Renal cortical epithelial cell (primary cell): Measurements from ENCODE around the gene LARGE1. TPM values are rescaled to one million over a fixed set of nuclear protein-coding genes. Genes with fewer than 3 reads are reported as not detected.
"Not testable (repeated sequence)": the region's sequence is repeated elsewhere in the genome, so short reads cannot be mapped to it uniquely, and the experiment has no call there.

ENCODE experiments used
- DNase-seq: peaks from one replicate; pipeline ENCODE4 v3.0.0-alpha.2; 2011; ENCODE audit warnings: low read depth
- total RNA-seq: library from RNA; depleted of rRNA; stranded (reverse); fragments of >200 nt; gene quantifications from 2 replicates; pipeline ENCODE4 v1.2.3, GENCODE V29; 2014

LARGE1 gene
- total RNA-seq, 1 donor from 2014 or later, result 20.6 TPM

DNA sequence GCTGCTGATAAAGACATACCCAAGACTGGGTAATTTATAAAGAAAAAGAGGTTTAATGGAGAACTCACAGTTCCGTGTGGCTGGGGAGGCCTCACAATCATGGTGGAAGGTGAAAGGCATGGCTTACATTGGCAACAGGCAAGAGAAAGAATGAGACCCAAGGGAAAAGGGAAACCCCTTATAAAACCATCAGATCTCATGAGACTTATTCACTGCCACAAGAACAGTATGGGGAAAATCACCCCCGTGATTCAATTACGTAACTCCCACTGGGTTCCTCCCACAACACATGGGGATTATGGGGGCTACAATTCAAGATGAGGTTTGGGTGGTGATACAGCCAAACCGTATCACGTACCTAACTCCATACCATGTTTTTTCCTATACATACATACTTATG lies 557.0 kb downstream of the LARGE1 start:
- DNase-seq, result not testable (repeated sequence)

DNA sequence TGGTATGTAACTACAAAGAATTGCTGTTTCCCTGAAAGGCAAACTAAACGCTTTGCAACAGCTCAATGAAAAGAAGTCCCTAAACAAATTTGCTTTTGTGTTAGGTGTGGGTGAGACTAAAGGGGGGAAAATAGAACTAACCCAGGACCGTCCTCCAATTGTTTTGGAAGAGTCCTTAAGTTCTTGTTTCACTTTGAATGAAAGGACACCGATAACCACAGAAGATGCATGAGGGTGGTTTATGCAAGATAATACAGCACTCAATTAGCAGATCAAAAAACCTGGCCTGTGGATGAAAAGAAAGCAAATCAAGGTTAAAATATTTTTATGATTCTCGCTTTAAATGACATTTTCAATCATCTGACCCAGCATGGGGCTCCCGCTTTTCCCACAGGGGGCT lies 557.6 kb downstream of the LARGE1 start:
- DNase-seq, result no peak

DNA sequence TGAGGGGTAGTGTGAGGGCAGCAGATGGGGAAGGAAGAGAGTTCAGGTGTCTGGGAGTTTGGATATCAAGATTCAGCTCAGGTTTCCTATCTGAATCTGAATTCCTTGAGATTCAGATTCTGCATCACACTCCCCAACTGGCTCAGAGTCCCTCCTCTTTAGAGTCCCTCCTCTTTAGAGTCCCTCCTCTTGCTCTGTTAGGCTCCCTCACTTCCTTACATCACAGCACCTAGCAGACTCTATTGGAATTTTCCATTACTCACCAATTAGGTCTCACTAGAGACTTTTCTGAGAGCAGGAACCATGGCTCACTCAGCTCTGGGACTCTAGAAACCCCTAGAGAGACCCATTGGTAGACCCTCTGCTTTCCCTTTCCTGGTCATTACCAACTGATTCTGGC lies 558.7 kb downstream of the LARGE1 start:
- DNase-seq, result peak; percentile 67

DNA sequence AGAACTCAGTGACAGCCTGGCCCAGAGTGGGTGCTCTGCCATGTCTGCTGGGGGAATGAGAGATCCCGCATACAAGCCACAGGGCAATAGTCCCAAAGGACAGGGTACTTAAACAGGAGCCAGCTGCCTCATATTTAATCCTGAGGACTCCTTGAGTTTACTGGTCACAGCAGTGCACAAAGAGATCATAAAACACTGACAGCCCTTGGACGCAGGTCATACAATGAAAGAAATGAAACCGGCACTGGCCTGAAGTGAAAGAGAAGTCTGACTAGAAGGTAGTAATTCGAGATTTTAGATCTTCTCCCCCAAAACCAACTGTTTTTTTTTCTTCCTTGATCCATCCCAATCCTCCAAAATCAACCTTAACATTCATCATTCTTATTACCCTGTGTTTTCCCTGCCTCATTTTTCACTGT lies 562.3 kb downstream of the LARGE1 start:
- DNase-seq, result no peak

DNA sequence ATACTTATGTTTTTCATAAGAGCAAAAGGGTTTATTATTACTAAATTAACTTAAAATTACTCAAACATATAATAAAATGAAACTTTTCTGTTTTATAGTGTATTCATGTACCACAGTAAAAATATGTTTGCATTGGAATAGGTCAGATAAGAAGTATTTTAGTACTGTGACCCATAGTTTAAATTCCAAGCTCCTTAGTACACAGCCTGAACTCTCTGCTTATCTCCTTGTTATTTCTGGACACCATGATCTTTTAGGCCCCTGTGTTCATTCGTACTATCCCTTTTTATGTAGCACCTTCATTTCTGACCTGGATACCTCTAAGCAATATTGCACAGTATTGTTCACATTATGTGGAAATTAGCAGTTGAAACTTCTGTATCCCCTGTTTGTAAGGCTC lies 565.3 kb downstream of the LARGE1 start:
- DNase-seq, result no peak

DNA sequence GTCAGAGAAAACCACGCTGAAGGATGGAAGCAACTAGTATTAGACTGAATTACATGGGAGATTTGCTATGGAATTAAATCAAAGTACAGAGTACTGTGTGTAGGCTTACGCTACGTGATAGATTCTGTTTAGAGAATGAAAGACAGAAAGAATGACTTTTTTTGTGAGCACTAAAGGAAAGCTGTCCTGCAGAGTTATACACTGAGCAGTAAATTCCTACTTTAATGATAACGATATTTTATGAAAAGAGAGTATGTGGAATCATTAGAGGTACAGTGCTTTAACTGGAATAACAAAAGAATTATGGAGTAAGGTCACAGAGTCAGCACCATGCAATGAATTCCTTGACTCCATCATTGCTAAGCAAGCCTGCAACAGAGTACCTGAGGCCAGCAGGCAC lies 566.8 kb downstream of the LARGE1 start:
- no peak for DNase-seq

DNA sequence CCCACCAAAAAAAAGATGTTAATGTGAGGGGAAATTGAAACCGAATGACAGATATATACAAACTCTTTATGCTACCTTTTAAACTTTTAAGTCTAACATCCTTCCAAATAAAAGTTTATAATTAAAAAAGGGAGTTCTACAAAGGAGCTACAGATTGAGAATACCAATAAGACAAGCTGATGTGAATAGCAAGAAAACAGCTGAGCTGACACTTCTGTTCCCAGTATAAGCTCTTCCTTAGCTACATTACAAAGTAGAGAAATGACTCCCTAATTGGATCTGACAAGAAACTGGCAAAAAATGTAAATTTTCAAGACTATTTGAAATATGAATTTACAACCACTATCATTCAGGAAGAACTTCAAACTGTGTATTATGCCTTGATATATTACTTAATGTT lies 567.5 kb downstream of the LARGE1 start:
- no peak for DNase-seq

DNA sequence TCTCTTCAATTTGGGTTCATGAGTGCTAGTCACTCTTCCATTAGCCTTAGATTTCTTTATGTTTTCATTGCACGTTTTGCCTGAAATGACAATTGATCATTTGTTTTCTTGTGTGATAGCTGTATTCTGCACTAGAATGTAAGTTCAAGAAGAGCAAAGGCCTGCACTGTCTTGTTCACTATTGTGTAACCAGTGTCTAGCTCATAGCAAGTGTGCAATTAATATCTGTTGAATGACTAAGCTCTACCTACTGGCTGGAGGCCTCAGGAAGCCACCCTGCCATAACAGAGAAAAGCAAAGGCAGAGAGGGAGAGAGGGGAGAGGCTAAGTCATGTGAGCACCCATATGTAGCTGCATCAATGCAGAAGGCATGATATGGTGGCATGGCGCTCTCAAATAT lies 569.3 kb downstream of the LARGE1 start:
- peak; percentile 86 for DNase-seq

DNA sequence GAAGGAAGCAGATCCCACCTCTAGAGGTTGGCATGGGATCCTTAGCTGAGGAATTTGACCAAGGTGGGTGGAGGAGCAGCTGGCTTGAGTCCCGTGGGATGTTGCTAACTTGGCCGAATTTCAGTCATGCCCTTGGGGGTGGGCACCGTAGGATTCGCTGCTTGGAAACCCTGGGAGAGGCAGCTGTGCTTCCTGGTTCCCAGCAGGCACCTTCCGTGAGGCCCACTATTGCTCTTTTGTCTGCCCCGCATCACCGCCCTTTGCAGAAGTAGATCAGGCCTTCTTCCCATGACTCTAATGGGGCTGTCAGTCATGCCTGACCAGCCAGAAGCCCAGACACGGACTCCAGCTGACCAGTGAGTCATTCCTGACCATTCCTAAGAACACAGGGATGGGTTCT lies 569.8 kb downstream of the LARGE1 start:
- DNase-seq, result peak; percentile 96

DNA sequence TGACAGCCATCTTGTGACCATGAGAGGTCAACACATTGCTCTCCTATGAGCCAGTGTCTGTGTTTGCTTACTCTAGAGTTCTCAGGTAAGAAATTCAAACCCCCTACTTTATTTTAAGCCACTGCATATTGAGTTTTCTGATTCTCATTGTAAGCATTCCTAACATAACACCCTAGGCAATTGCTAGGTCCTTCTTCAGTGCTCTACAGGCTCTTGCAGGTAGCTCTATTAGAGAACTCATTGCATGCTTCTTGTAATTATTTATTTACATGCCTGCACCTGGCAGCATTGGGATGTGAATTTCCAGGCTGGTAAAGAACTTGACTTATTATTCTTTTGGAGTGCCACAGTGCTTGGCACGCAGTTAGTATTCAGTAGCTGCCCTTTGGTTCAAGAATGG lies 573.3 kb downstream of the LARGE1 start:
- DNase-seq, result no peak

DNA sequence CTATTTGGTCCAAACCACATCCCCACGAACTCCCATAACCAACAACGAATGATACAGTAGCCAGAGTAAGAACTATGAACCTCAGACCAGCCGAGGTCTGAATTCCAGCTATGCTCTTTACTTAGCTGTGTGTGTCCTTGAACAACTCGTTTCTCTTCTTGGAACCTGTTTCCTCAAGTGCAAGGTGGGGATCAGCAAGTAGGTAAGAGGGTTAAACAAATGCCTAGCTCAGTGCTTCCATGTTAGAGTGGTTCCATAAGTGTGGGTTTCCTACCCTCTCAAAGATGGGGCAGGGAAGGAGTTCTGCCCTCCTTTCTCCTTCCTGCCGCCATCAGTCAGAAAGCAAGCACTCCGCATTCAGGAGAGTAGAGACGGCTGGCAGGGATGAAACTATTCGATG lies 578.7 kb downstream of the LARGE1 start:
- DNase-seq, result no peak

DNA sequence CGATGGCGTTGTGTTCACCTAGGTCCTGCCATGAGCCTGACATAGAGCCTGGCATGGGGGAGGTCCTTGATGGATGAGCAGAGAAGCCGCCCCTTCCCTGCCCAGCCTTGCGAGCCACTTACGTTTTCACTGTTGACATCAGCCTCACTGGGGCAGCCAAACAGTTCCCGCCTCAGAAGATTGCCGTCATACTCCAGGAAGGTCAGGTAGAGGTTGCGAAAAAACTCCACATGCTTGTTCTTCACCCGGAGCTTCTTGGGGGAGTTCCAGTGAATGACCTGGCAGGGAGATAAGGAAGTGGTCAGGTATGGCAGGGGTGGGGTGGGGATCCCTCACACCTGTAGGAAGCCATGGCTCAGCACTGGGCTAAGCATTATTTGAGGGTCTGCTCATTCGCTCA lies 582.8 kb downstream of the LARGE1 start:
- peak; percentile 63 for DNase-seq

DNA sequence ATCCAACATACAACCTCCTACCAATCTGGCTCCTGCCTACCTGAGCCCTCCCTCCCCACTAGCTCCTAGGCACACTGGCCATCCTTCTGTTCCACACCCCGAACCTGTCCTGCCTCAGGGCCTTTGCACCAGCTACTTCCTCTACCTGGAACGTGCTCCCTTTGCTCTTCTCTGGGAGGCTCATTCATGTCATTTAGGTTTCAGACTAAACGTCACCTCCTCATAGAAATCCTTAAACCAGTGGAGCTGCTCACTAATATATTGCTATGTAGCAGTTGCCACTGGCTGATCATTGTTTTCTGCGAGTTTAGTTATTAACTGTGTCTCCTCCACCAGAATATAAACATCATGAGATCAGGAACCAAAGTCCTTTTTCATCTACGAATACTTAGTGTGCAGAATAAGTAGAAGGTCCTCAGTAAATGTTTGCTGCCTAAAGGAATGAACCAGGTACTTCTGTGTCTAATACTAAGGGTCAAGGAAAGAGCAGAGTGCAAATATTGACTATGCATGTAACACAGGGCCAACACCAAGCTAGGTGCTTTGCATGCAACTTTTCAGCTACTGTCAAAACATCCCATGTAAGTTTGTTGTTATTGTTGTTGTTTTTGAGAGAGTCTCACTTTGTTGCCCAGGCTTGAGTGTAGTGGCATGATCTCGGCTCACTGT lies 584.5 kb downstream of the LARGE1 start:
- peak; percentile 97 for DNase-seq

DNA sequence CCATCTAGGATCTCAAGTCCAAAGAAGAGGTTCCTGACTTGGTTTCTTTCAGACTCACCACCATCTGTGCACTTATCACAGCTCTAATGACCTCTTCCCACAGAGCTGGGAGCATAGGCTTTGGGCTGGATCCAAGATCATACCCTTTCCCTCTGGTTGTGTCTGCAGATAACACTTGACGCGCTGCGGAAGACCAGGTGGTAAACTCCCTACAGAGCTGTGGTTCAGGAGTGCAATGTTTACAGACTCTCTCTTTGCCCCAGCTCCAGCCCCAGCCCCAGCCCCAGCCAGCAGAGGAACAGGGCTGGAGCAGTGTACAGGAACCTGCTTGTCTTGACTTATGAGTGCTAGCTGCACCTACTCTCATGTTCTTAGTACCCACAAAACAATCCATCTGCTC lies 587.7 kb downstream of the LARGE1 start:
- DNase-seq, result no peak

DNA sequence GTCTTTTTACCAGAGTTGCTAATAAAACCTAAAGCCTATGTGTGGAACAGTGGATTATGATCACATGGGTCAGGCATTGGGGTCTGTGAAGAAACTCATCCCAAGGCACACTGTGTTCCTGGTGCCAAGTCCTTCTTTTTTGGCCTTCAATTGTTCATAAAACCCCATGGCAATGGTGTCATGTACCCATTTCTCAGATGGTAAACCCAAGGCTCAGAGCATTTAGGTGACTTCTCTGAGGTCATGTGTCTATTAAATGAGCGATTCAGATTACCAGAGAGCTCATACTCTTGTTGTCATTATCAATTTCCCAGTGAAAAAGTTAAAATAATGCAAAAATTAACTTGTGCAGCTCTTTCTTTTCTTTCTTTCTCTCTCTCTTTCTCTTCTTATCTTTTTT lies 589.3 kb downstream of the LARGE1 start:
- DNase-seq, result no peak

DNA sequence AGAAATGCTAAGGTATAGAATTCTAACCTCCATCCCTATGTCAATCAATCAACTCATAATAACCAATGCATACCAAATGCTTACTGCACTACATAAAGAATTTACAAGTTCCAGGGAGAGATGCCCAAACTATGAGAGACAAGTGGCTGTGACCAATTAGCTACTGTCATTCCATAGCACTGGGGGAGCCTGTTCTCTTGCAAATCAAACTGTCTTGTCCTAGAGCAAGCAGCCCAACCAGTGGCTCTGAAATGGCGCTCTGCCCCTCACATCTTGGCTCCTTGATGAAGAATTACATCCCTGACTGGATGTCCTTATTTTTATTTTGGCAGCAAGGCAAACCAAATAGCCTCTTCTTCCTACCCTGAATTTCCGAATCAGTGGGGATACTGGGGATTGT lies 589.7 kb downstream of the LARGE1 start:
- DNase-seq, result no peak

DNA sequence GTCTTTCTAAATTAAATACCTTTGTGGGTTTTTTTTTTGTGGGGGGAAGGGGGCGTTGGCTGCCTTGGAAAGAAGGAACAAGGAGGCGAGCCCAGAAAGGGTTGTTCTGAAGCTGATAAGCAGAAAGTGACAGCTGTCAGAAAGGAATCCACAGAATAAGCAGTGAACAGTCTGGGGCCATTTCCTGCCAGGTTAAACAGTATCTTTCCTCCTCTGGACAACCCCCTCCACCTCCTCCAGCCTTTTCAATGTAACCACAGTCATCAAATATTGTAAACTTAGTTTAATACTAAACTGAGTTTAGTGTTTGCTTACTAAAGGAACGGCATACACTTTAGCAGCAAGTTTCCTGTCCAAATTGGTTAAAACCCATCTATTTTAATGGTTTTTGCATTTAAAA lies 590.9 kb downstream of the LARGE1 start:
- DNase-seq, result peak; percentile 84

DNA sequence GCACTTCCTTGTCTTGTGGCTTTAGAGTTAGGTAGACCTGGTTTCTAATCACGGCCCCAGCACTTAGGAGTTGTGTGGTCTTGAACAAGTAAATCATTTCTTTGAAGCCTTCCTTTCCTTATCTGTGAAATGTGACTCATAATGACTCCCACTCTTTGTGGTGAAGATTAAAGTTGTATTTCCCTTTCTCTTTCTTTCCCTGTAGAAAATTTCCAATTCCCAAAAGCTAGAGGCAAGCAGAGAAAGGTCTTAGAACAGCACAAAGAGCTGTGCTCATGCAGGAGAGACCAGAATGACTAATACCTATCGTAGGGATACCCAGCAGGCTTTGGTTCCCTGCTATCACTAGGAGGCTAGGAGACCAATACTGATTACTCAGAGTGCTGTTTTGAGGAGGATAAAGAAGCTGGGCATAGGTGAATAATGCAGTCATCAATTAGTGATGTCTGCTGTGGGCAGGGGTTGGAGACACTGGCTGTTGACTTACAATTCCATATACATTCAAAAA lies 591.4 kb downstream of the LARGE1 start:
- peak; percentile 96 for DNase-seq

DNA sequence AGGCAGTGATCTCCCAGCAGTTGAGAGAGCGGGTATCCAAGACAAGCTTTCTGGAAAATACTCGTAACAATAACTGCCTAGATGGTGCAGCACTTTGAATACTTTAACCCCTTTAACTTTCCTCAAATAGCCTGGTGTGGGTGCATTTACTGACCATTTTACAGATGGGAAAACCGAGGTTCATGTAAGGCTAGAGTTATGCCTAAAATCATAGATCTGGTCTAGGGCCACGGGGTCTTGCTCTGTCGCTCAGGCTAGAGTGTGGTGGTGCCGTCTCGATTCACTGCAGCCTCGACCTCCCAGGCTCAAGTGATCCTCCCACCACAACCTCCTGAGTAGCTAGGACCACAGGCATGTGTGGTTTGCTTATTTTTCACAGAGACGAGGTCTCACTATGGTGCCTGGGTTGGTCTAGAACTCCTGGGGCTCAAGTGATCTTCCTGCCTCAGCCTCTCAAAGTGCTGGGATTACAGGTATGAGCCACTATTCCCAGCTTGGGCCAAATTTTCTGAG lies 592.9 kb downstream of the LARGE1 start:
- peak; percentile 29 for DNase-seq

DNA sequence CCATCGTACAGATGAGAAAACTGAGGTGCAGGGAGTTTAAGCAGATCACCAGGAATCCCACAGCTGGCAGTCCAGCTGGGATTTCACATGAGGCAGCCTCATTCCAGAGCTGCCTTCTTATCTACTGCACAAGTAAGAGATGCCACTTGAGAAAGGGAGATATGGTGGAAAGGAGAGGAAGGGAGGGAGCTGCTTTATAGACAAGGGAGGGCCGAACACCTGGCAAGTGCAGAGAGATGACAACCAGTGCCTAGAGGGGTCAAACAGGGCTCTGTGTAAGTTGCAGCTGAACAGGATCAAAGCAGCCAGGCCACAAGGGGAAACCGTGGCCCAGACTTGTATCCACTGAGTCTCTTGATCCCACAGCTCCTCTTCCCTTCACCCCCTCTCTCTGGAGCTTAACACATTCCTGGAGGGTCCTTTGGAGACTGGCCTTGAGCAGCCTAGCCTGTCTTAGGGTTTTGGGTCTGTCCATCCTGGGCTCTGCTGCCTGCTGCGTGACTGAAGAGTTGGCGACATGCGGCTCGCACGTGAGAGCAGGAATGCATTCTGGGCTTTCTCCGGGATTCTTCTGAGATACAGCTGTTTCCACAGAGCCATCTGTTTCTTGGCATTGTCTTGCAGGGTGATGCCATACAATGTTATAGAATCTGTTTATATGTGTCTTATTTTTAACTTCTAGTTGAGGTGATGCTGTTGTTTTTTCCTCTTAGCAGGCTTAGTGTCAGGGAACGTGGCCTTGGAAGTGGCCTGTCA lies 593.6 kb downstream of the LARGE1 start:
- DNase-seq, result no peak

DNA sequence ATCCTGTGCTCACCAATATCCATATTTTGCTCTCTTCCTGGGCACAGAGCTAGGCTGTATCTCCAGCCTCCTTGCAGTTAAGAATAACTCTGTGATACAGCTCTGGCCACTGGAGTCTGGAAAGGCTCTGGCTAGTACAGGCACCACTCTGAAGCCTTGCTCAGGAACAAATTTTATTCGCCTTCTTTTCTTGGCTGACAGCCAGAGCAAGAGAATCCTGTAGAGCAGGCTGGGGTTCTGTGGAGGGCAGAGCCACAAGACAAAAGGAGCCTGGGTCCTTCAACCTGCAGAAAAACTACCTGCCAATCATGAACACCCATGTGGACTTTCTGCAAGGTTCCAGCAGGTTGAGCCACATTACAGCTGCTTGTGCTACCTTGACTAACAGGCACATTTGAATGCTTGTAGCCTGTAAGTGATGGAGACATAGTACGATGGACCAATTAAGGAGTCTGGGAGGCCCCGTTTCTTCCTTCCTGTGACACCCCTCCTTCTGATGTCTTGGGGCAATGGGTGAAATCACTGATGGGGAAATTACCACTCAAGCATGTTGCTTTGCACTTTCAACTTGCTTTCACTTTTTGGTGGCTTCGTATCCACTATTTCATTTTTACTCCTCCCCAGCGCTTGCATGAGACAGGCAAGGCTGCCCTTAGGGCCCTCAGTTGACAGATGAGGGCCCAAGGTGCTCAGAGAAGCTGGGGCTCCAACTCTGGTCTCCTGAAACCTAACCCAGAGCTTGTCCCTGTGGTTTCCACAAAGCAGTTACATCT lies 594.9 kb downstream of the LARGE1 start:
- DNase-seq, result peak; percentile 50

DNA sequence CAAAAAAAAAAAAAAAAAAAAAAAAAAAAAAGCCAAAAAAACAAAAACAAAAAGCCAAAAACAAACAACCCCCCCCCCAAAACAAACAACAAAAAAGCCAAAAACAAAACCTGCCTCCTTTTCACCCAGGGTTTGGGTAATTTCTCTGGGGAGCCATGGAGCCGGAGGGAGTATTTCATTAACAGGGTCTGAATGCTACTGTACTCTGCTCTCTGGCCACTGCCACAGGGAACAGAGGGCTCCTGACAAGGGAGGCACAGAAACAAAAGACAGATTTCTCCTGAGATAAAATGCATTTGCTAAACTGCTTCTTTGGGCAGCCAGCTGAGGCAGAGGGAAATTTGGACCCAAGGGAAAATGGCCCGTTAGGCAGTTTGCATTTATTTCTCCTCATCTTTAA lies 596.0 kb downstream of the LARGE1 start:
- DNase-seq, result no peak
